NCI-H69 (cell line): ENCODE results near the gene OBSCN.

ENCODE experiments used
- DNase-seq: peaks from one replicate; lab custom pipeline; 2025; lab: John Stamatoyannopoulos, UW

OBSCN gene

DNA sequence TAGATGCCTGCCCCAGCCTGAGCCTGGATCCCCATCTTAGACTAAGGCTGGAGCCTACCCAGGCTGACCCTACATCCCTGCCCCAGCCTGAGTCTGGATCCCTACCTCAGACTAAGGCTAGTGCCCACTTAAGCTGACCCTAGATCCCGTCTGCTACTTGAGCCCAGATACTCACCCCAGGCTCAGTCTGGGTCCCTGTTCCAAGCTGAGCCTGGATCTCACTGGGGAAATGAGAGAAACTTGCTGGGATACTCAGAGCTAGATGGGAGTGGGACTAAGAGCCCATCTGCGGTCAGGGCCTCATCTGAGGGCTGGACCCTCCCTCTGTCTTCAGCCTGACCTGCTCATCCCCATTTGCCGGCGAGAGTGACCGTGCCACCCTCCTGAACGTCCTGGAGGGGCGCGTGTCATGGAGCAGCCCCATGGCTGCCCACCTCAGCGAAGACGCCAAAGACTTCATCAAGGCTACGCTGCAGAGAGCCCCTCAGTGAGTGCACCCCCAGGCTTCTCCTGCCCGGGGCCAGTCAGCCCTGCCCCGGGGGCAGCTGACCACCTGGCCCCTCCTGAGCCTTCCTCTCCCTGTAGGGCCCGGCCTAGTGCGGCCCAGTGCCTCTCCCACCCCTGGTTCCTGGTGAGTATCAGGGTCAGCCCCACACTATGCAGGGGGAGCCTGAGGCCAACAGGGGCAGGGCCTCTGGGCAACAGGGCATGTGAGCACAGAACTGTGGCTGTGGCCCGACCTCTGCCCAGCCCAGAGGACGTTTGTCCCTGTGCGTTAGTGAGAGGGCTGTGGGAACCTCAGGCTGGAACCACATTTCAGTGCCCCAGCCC, 162.0 kb downstream of the OBSCN start:
- DNase-seq = no peak

- DNase-seq = no peak
Observed at GRCh38 chr1:228370439-228370940, 162.6 kb downstream of the OBSCN start.

- peak; percentile 49 for DNase-seq
Observed at GRCh38 chr1:228370941-228371740, 163.3 kb downstream of the OBSCN start.

DNA sequence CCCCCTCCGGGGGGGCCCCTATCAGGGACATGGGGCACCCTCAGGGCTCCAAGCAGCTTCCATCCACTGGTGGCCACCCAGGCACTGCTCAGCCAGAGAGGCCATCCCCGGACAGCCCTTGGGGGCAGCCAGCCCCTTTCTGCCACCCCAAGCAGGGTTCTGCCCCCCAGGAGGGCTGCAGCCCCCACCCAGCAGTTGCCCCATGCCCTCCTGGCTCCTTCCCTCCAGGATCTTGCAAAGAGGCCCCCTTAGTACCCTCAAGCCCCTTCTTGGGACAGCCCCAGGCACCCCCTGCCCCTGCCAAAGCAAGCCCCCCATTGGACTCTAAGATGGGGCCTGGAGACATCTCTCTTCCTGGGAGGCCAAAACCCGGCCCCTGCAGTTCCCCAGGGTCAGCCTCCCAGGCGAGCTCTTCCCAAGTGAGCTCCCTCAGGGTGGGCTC, 163.9 kb downstream of the OBSCN start:
- no peak for DNase-seq

DNA sequence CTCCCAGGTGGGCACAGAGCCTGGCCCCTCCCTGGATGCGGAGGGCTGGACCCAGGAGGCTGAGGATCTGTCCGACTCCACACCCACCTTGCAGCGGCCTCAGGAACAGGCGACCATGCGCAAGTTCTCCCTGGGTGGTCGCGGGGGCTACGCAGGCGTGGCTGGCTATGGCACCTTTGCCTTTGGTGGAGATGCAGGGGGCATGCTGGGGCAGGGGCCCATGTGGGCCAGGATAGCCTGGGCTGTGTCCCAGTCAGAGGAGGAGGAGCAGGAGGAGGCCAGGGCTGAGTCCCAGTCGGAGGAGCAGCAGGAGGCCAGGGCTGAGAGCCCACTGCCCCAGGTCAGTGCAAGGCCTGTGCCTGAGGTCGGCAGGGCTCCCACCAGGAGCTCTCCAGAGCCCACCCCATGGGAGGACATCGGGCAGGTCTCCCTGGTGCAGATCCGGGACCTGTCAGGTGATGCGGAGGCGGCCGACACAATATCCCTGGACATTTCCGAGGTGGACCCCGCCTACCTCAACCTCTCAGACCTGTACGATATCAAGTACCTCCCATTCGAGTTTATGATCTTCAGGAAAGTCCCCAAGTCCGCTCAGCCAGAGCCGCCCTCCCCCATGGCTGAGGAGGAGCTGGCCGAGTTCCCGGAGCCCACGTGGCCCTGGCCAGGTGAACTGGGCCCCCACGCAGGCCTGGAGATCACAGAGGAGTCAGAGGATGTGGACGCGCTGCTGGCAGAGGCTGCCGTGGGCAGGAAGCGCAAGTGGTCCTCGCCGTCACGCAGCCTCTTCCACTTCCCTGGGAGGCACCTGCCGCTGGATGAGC, 164.5 kb downstream of the OBSCN start:
- no peak for DNase-seq

DNA sequence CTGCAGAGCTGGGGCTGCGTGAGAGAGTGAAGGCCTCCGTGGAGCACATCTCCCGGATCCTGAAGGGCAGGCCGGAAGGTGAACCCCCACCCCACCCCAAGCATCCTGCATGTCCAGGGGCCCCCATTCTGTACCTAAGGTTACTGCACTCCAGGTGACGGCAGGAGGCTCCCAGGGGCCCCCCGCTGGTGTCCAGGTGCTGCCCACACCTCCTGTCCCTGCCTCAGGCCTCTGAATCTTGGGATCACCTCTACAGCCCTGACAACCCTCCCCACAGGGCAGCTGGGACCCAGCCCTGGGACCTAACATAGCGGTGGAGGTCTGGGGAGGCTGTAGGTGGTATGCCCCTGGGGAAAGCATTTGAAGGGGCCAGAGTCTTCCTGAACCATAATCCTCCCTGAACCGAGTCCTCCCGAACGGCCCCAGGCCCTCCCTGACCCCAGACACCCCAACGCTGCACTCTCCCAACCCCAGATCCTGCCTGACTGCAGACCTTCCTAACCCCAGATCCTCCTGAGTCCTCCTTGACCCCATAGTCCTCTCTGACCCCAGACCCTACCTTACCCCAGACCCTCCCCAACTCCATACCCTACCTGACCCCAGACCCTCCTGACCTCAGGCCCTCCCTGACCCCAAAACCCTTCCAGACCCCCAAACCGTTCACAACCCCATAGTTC, 165.3 kb downstream of the OBSCN start:
- DNase-seq = no peak

DNA sequence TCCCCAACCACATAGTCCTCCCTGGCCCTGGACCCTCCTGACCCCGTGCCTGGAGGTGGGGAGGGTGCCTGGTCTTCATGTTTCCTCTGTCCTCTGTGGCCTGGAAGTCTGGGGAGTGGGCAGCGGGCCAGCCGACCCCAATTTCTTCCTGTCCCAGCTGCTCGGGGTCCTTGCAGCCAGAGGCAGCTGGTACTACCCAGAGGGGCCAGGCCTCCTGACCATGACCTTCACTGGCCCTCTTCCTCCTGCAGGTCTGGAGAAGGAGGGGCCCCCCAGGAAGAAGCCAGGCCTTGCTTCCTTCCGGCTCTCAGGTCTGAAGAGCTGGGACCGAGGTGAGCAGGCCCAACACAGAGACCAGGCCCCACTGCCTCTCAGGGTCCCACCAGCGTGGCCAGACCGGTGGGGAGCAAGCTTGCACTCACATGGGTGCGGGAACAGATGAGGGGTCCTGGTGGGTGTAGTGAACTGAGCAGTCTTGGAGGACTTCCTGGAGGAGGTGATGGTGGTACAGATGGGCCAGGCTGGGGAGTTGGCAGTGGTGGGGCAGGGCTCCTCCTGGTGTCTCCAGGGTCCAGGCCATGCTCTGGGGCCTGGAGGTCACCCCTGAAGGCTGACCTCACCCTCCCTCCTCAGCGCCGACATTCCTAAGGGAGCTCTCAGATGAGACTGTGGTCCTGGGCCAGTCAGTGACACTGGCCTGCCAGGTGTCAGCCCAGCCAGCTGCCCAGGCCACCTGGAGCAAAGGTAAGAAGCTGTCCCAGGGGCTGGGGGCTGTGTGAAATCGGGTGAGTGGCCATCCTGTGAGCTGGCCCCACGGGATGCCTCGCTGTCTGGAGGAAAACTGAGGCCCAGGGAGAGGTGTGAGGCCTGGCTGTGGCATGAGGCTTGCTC, 166.1 kb downstream of the OBSCN start:
- DNase-seq = no peak

- DNase-seq = no peak
Observed at GRCh38 chr1:228374711-228375577, 167.1 kb downstream of the OBSCN start.

- no peak for DNase-seq
Observed at GRCh38 chr1:228375578-228376261, 167.9 kb downstream of the OBSCN start.

- no peak for DNase-seq
Observed at GRCh38 chr1:228376262-228376628, 168.4 kb downstream of the OBSCN start.

DNA sequence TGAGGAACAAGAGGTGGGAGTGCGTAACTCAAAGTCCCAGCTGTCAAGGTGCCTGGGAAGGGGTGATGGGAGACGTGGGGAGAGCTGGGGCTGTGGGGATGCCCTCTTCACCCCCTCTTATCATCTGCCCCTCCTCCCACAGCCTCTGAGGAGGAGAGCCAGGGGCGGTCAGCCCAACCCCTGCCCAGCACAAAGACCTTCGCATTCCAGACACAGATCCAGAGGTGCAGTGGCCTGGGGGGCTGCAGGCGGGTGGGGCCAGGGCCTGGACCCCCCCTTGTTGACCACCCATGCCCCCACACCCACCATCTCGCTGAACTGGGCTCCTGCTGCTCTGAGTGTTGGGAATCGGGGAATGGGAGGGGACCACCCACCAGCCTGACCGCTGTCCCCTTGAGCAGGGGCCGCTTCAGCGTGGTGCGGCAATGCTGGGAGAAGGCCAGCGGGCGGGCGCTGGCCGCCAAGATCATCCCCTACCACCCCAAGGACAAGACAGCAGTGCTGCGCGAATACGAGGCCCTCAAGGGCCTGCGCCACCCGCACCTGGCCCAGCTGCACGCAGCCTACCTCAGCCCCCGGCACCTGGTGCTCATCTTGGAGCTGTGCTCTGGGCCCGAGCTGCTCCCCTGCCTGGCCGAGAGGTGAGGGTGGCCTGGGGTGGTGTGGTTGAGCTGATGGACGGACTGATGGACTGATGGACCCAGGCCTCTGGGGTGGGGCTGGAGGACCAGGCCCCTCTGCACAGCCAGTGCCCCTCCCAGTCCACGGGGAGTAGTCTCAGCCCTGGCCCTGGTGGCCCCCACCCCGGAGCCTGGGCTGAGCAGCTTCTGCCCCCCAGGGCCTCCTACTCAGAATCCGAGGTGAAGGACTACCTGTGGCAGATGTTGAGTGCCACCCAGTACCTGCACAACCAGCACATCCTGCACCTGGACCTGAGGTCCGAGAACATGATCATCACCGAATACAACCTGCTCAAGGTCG, 169.1 kb downstream of the OBSCN start:
- DNase-seq = no peak

- peak; percentile 42 for DNase-seq
Observed at GRCh38 chr1:228377664-228378089, 169.8 kb downstream of the OBSCN start.

DNA sequence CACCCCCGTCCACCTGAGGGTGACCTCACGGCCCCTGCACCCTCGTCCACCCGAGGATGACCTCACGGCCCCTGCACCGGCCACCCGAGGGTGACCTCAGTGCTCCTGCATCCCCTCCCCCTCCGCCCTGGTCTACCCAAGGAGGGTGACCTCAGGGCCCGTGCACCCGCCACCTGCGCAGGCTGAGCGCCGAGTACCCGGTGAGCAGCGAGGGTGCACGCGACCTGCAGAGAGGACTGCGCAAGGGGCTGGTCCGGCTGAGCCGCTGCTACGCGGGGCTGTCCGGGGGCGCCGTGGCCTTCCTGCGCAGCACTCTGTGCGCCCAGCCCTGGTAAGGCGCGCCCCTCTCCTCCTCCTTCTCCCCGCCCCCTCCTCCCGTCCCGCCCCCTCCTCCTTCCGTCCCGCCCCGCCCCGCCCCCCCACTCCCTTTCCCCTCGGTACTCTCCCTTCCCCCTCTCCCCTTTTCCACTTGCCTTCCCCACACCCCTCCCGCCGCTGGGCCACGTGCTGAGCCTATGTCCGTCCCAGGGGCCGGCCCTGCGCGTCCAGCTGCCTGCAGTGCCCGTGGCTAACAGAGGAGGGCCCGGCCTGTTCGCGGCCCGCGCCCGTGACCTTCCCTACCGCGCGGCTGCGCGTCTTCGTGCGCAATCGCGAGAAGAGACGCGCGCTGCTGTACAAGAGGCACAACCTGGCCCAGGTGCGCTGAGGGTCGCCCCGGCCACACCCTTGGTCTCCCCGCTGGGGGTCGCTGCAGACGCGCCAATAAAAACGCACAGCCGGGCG, 170.4 kb downstream of the OBSCN start:
- peak; percentile 93 for DNase-seq

DNA sequence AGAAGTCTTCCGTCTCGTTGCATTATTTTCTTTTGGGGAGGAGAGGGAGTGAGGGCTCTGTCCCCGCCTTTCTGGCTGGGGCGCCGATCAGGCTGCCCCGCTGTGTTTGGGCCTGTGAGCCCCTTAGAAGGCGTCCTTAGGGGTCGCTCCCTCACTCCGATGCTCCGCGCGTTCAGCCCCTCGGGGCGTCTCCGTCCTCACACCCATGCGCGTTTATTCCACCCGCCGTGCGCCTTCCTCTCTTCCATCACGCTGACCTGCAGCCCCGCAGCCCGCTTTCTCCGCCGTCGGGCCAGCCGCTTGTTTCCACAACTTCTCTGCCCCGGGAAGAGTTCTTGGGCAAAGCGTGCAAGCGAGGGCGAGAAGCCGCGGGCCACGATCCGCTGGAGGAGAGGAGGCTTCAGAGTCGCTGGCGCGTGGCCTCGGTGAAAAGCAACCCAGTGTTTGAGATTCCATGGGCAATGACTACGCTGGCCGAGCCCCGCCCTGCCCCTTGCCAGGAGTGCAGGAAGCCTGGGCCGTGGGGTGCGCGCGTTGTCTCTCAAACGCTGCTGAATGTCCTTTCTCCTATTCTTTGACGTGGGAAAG, 171.1 kb downstream of the OBSCN start:
- DNase-seq = peak; percentile 64

DNA sequence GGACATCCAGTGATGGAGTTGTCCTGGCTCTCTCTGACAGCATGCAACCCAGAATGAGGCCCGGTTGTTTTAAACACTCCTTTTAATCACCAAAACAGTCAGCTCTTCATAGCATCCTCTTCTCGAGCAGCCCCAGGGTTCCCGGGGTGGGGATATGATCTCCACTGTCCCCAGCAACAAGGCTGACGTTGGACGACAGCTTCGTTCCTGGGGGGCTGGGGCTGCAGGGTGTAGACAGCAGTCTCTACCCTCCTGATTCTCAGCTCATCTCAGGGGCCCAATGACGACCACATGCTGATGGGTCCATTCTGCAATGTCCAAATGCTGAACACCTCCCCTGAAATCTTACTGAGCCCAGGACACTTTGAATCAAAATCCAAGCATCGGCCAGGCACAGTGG, 171.8 kb downstream of the OBSCN start:
- DNase-seq = no peak

GRCh38 chr1:228381356-228381755, 173.5 kb downstream of the OBSCN start:
- DNase-seq = no peak
